Ascending aorta (tissue), 2 donors: ENCODE measurements around the gene ZNF350. TPM values are rescaled to one million over a fixed set of nuclear protein-coding genes. Genes with fewer than 3 reads are reported as not detected.

Experiments
- DNase-seq, 2 donors: peaks; one replicate each; pipeline ENCODE4 v3.0.0-alpha.2; 2019; ENCODE audit warnings: low spot score in 2 of 2
- H3K27ac ChIP-seq, 2 donors: fragments of 200-600 bp; sonication (generic); one replicate each; pipeline ENCODE4 v1.5.1; 2016 to 2017; ENCODE audit warnings: mild to moderate bottlenecking in 1 of 2
- H3K27me3 ChIP-seq: fragments of 200-600 bp; sonication (generic); one replicate; pipeline ENCODE4 v1.5.1; 2017
- H3K36me3 ChIP-seq, 2 donors: fragments of 200-600 bp; sonication (generic); one replicate each; pipeline ENCODE4 v1.5.1; 2016
- H3K4me1 ChIP-seq, 2 donors: fragments of 200-600 bp; sonication (generic); one replicate each; pipeline ENCODE4 v1.5.1; 2016 to 2017; ENCODE audit warnings: mild to moderate bottlenecking in 1 of 2
- H3K4me3 ChIP-seq, 2 donors: fragments of 200-600 bp; sonication (generic); one replicate each; pipeline ENCODE4 v1.5.1; 2016 to 2017; ENCODE audit warnings: mild to moderate bottlenecking in 1 of 2
- H3K9me3 ChIP-seq, 2 donors: fragments of 200-600 bp; sonication (generic); one replicate each; pipeline ENCODE4 v1.5.1; 2016
- CTCF ChIP-seq, 3 experiments: fragments of 200-600 bp in 2 of 3; fragments of 450-650 bp in 1 of 3; sonication (generic) in 2 of 3; IDR thresholded peaks; one replicate each; pipeline ENCODE4 v1.5.1; 2016 to 2019; ENCODE audit warnings: antibody characterized with exemption in 3 of 3, mild to moderate bottlenecking in 1 of 3, moderate library complexity in 1 of 3
- intact Hi-C: fragments of 100-400 bp; cut with DNase I; formaldehyde crosslinking; loops from one replicate; pipeline ENCODE4 v1.15.1; 2023
- total RNA-seq: library from RNA; depleted of rRNA; stranded (reverse); fragments of >200 nt; gene quantifications from one replicate; pipeline ENCODE4 v1.1.0, GENCODE V29; 2016

Gene ZNF350
- total RNA-seq, 1 donor from 2014 or later: 11.4 TPM

- DNase-seq: no peak
- Histone ChIP-seq H3K27ac (no peak overlapping the region), H3K4me1 (peaks cover 0 to 2% of the 10 kb centered on the region in 2 donors), H3K36me3 (peaks cover 87 to 93% of the 10 kb centered on the region in 2 donors), H3K9me3 (peaks cover 88 to 94% of the 10 kb centered on the region in 2 donors), H3K4me3 (no peak overlapping the region), H3K27me3 (no peaks in the 10 kb centered on the region)
- no peak for TF ChIP-seq CTCF (IDR thresholded peaks at IDR 0.05)
- intact Hi-C loops: loop anchor here (10.0 kb wide), 1 partner anchor 1083 kb away; the partner anchor contains the start of gene ZNF160
Measured at GRCh38 chr19:52022193-52022592, 35.6 kb upstream of the ZNF350 start.

GRCh38 chr19:52020506-52020905, 33.9 kb upstream of the ZNF350 start:
- no peaks in the 10 kb centered on the region for H3K27me3 ChIP-seq
- intact Hi-C loops: loop anchor here (10.0 kb wide), 1 partner anchor 1084 kb away; the partner anchor contains the start of gene ZNF160
- peaks cover 97 to 100% of the 10 kb centered on the region in 2 donors for H3K36me3 ChIP-seq
- H3K4me1 ChIP-seq: no peaks in the 10 kb centered on the region
- no peak for TF ChIP-seq CTCF (IDR thresholded peaks at IDR 0.05)
- peak overlapping the region in 1 of 2 donors; percentile 5 for H3K4me3 ChIP-seq
- DNase-seq: no peak
- H3K27ac ChIP-seq: no peak overlapping the region
- peaks cover 96 to 100% of the 10 kb centered on the region in 2 donors for H3K9me3 ChIP-seq

- H3K4me1 ChIP-seq: peaks cover 0 to 5% of the 10 kb centered on the region in 2 donors
- peaks cover 24 to 56% of the 10 kb centered on the region in 2 donors for H3K9me3 ChIP-seq
- no peak overlapping the region for H3K4me3 ChIP-seq
- H3K27me3 ChIP-seq: no peaks in the 10 kb centered on the region
- intact Hi-C loops: no loop called here
- DNase-seq: no peak
- H3K36me3 ChIP-seq: peaks cover 13 to 23% of the 10 kb centered on the region in 2 donors
- no peak overlapping the region for H3K27ac ChIP-seq
- TF ChIP-seq CTCF (IDR thresholded peaks at IDR 0.05): no peak
Measured at GRCh38 chr19:52010674-52011073, 24.0 kb upstream of the ZNF350 start.

- peaks cover 0 to 5% of the 10 kb centered on the region in 2 donors for H3K4me1 ChIP-seq
- TF ChIP-seq CTCF (IDR thresholded peaks at IDR 0.05): no peak
- no peaks in the 10 kb centered on the region for H3K27me3 ChIP-seq
- H3K4me3 ChIP-seq: peak within 1 kb of the TSS; percentile 68 to 77
- H3K27ac ChIP-seq: peak within 1 kb of the TSS; percentile 73 to 83
- intact Hi-C loops: loop anchor here (2.0 to 10.0 kb wide), 2 partner anchors 21 to 303 kb away; partner anchors contain the start of gene ZNF614
- H3K9me3 ChIP-seq: peaks cover 16 to 56% of the 10 kb centered on the region in 2 donors
- H3K36me3 ChIP-seq: peaks cover 20 to 21% of the 10 kb centered on the region in 2 donors
- peak; percentile 53 to 93 for DNase-seq
Measured at GRCh38 chr19:52007806-52008557, 21.3 kb upstream of the ZNF350 start, which contains the start of gene ZNF615. Gene ZNF615 (minus strand): TSS chr19:52008211. CDS start chr19:52003711, 4,500 bp downstream.

- no peak for DNase-seq
- H3K36me3 ChIP-seq: peaks cover 19 to 22% of the 10 kb centered on the region in 2 donors
- H3K27me3 ChIP-seq: no peaks in the 10 kb centered on the region
- no peak for TF ChIP-seq CTCF (IDR thresholded peaks at IDR 0.05)
- H3K4me1 ChIP-seq: peaks cover 0 to 5% of the 10 kb centered on the region in 2 donors
- peak overlapping the region; percentile 73 to 83 for H3K27ac ChIP-seq
- intact Hi-C loops: loop anchor here (10.0 kb wide), 1 partner anchor 303 kb away; no protein-coding TSS in a partner anchor
- peak overlapping the region; percentile 68 to 77 for H3K4me3 ChIP-seq
- peaks cover 22 to 56% of the 10 kb centered on the region in 2 donors for H3K9me3 ChIP-seq
Measured at GRCh38 chr19:52007451-52007805, 20.8 kb upstream of the ZNF350 start.
